Heart left ventricle (tissue), 16 donors: ENCODE measurements around the gene PPP6C. TPM values are rescaled to one million over a fixed set of nuclear protein-coding genes. Genes with fewer than 3 reads are reported as not detected.
"Not testable (repeated sequence)": the region's sequence is repeated elsewhere in the genome, so short reads cannot be mapped to it uniquely, and the experiment has no call there.

Experiments used
- ATAC-seq, 4 donors: fragments of 200-7000 bp; cut with Tn5 transposase; one replicate each; pipeline ENCODE4 v1.9.1; 2020 to 2022; ENCODE audit warnings: moderate library complexity in 4 of 4, mild to moderate bottlenecking in 3 of 4, moderate number of reproducible peaks in 1 of 4
- DNase-seq, 5 donors: peaks; one replicate each; pipeline ENCODE4 v3.0.0-alpha.2; 2020
- H3K27ac ChIP-seq, 12 donors: fragments of 200-600 bp; sonication (generic) in 4 of 12; one replicate each; pipeline versions ENCODE4 v1.5.0 to v1.8.0; 2016 to 2022; ENCODE audit warnings: mild to moderate bottlenecking in 2 of 12
- H3K27me3 ChIP-seq, 9 donors: fragments of 200-600 bp; sonication (generic) in 2 of 9; one replicate each; pipeline versions ENCODE4 v1.5.1 to v1.8.0; 2016 to 2022; ENCODE audit warnings: mild to moderate bottlenecking in 3 of 9
- H3K36me3 ChIP-seq, 9 donors: fragments of 200-600 bp; sonication (generic) in 2 of 9; one replicate each; pipeline versions ENCODE4 v1.5.0 to v1.8.0; 2018 to 2022; ENCODE audit warnings: mild to moderate bottlenecking in 2 of 9
- H3K4me1 ChIP-seq, 12 donors: fragments of 200-600 bp; sonication (generic) in 4 of 12; one replicate each; pipeline versions ENCODE4 v1.5.0 to v1.8.0; 2016 to 2022; ENCODE audit warnings: mild to moderate bottlenecking in 3 of 12
- H3K4me3 ChIP-seq, 12 donors: fragments of 200-600 bp; sonication (generic) in 4 of 12; one replicate each; pipeline versions ENCODE4 v1.5.0 to v1.8.0; 2017 to 2022; ENCODE audit warnings: mild to moderate bottlenecking in 9 of 12, moderate library complexity in 4 of 12
- H3K9me3 ChIP-seq, 12 donors: fragments of 200-600 bp; sonication (generic) in 4 of 12; one replicate each; pipeline versions ENCODE4 v1.5.0 to v1.8.0; 2016 to 2022; ENCODE audit warnings: mild to moderate bottlenecking in 1 of 12
- POLR2A ChIP-seq, 2 donors: fragments of 450-650 bp; IDR thresholded peaks; one replicate each; pipeline ENCODE4 v1.6.1; 2017; ENCODE audit warnings: antibody characterized with exemption in 2 of 2, mild to moderate bottlenecking in 2 of 2, moderate library complexity in 2 of 2
- WGBS, 4 donors: extraction: QIAGEN DNeasy Blood & Tissue Kit in 2 of 4; methylation state at CpG; one replicate each; pipeline versions ENCODE4 v1.1.5 to v1.1.7; 2013 to 2018; 5-methylcytosine and 5-hydroxymethylcytosine counted together
- intact Hi-C, 10 donors: fragments of 100-400 bp; cut with DNase I; formaldehyde crosslinking; loops; one replicate each; pipeline versions ENCODE4 v1.11.1 to v1.14.2; 2022
- polyA plus RNA-seq, 2 donors: library from polyadenylated mRNA; stranded (reverse); fragments of 200-250 nt; gene quantifications; one replicate each; pipeline ENCODE4 v1.2.3, GENCODE V29; 2013
- total RNA-seq, 9 donors: library from RNA; depleted of rRNA in 2 of 9; stranded (reverse); fragments of >200 nt in 2 of 9; fragmentation: NEBNext Ultra II Directional in 3 of 9; extraction: Animal tissue kit (Norgen Biotek cat#: 25700) in 3 of 9; gene quantifications; one replicate each; pipeline versions ENCODE4 v1.1.0 to v1.2.4, GENCODE V29; 2016 to 2023
- TF ChIP-seq, protein P1 (sequence below), 12 donors: fragments of 200-600 bp; sonication (generic) in 4 of 12; IDR thresholded peaks; one replicate each; pipeline versions ENCODE4 v1.5.0 to v1.8.0; 2018 to 2022; ENCODE audit warnings: antibody characterized with exemption in 12 of 12, mild to moderate bottlenecking in 5 of 12
- donor health status: ischemic (EF 13 %, LVEDD 7.1; RV severe dilation, severe dysfunction).
- donor health status: healthy with polysubstance abuse.
- donor health status: DM: no; HTN: yes; CAD: no.
- donor health status: DM: no; HTN: no; CAD: no.
- donor health status: ischemic (EF 25% LVEDD 6.9; RV normal size, moderate dysfunction).
- donor health status: ischemic (EF 25% LVEDD 5.7; RV mildly dilated, moderate dysfunction).
- donor health status: healthy.
- donor health status: DM: yes; HTN: yes; CAD: no.
- donor health status: ischemic (EF 35%, LVEDD 5.7; RV mildly dilated, moderate dysfunction).
- donor health status: nonischemic (EF 11% LVEDD 7.7; RV severe dilation, severe dysfunction).
- donor health status: DM: yes; HTN: yes; CAD: no.
- donor health status: PGD.
- donor health status: ischemic (EF 29% LVEDD 5.4; RV normal size, mild dysfunction).
- donor health status: nonischemic (EF 23%, LVEDD 6.1; RV moderate dilation, normal function).

The PPP6C gene
- total and polyA plus RNA-seq, 11 donors, result 12.0 to 40.7 (median 35.3) TPM

DNA sequence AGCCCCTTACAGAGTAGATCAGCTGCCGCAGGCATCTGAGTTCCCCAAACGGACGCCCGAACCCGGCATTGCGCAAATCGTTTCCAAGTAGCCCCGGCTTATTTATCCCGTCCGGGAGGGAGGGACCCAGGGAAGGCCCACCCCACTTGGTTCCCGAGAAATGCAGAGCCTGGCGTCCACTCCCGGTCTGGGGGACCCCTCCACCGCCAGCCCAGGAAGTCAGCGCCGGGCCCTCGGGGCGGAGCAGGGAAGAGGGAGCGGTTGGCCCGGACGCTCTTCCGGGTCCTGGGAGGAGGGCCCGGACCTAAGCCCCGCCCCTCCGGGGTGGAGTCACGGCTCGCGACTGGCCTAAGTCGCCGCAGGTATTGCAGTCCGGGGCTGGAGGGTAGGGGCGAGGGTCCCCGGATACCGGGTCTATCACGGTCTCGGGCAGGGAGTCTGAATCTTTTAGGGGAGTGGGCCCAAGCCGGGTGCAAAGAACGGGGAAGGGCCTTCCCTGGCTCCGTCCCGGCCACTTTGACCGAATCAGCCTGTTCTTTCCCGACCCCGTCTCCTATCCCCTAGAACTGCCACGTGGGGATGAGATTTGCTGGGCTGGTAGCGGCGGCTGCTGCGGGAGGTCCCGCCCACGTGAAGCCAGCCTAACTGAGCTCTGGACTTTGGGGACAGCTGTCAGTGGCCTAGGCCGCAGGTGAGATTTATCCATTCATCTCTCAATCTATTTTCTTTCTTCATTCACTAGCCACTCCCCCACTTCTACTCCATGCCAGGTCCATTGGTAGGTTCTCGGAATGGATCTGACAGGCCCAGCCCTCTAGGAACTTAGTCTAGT is 10.8 kb upstream of the PPP6C start, which contains the start of gene RABEPK:
TSS of gene RABEPK (plus strand) at position 327 of the 832 bp plus-strand sequence. CDS start 2,472 bp downstream, outside the sequence.
- peaks cover 0 to 29% (median 25%) of the 10 kb centered on the region in 9 donors for H3K36me3 ChIP-seq
- 1% methylated on average over 26 to 51 of the region's 51 CpGs for WGBS, 4 donors
- DNase-seq (peak; percentile 93 to 95 (median 95)), ATAC-seq (peak; percentile 99 to 100 (median 100))
- intact Hi-C loops, result loop anchor here in 5 of 10 donors (1.0 to 5.0 kb wide), 3 partner anchors 37 to 328 kb away; partner anchors contain the start of gene HSPA5 (in 1 of the 5)
- H3K4me3 ChIP-seq, result peak within 1 kb of the TSS; percentile 52 to 97 (median 77)
- H3K4me1 ChIP-seq, result peaks cover 0 to 15% (median 3%) of the 10 kb centered on the region in 12 donors
- no peaks in the 10 kb centered on the region for H3K27me3 ChIP-seq
- TF ChIP-seq, protein P1, sequence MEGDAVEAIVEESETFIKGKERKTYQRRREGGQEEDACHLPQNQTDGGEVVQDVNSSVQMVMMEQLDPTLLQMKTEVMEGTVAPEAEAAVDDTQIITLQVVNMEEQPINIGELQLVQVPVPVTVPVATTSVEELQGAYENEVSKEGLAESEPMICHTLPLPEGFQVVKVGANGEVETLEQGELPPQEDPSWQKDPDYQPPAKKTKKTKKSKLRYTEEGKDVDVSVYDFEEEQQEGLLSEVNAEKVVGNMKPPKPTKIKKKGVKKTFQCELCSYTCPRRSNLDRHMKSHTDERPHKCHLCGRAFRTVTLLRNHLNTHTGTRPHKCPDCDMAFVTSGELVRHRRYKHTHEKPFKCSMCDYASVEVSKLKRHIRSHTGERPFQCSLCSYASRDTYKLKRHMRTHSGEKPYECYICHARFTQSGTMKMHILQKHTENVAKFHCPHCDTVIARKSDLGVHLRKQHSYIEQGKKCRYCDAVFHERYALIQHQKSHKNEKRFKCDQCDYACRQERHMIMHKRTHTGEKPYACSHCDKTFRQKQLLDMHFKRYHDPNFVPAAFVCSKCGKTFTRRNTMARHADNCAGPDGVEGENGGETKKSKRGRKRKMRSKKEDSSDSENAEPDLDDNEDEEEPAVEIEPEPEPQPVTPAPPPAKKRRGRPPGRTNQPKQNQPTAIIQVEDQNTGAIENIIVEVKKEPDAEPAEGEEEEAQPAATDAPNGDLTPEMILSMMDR (IDR thresholded peaks at IDR 0.05), result no peak
- peak; percentile 34 to 92 for TF ChIP-seq POLR2A (IDR thresholded peaks at IDR 0.05)
- no peaks in the 10 kb centered on the region for H3K9me3 ChIP-seq
- H3K27ac ChIP-seq, result peak within 1 kb of the TSS; percentile 7 to 96 (median 88)

DNA sequence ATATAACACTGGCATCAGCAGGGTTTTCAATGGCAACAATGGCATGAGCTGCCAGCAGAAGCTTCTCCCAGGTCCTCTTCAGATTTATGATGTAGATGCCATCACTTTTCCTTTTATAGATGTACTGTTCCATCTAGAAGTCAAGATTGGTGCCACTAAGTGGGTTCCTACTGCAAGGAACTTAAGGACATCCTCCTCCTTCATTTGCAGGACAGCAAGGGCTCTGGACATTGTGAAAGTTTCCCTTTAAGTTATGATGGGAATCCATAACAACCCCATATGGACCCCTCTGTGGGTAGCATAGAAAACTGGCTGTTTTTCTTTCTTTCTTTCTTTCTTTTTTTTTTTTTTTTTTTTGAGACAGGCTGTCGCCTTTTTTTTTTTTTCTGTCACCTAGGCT is 6.0 kb upstream of the PPP6C start:
- not testable (repeated sequence) for H3K27me3 ChIP-seq, H3K36me3 ChIP-seq, ATAC-seq, DNase-seq, H3K27ac ChIP-seq, H3K9me3 ChIP-seq, H3K4me3 ChIP-seq
- intact Hi-C loops, result loop anchor here in 1 of 10 donors (10.0 kb wide), 1 partner anchor 331 kb away; the partner anchor contains the start of genes ARPC5L and RPL35
- 76 to 83% (median 80%) methylated on average over 1 of the region's 1 CpG; no CpG with 5 or more reads in 1 of the 4 donors for WGBS, 4 donors
- H3K4me1 ChIP-seq, result peaks cover 0 to 13% (median 6%) of the 10 kb centered on the region in 12 donors

DNA sequence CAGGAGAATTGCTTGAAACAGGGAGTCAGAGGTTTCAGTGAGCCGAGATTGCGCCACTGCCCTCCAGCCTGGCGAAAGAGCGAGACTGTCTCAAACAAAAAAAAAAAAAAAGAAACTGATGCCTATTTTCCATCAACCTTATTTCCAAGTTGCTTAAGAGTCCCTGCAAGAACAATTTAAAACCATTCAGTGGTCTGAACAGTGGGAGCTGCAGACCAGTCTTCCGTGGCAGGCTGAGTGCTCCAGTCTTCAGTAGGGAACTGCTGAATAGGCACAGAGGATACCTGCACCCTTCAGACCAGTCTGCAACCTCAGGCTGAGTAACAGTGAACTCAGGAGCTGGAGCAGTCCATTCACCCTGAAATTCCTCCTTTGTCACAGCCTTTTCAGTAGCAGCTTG is 4.9 kb upstream of the PPP6C start:
- Histone ChIP-seq H3K27ac (peak overlapping the region in 1 of 12 donors; percentile 13), H3K4me1 (peaks cover 0 to 14% (median 10%) of the 10 kb centered on the region in 12 donors)
- not testable (repeated sequence) for H3K36me3 ChIP-seq, H3K27me3 ChIP-seq, DNase-seq, H3K9me3 ChIP-seq, ATAC-seq, H3K4me3 ChIP-seq
- intact Hi-C loops, result loop anchor here in 1 of 10 donors (10.0 kb wide), 1 partner anchor 330 kb away; the partner anchor contains the start of genes ARPC5L and RPL35
- 92 to 95% (median 94%) methylated on average over 5 of the region's 5 CpGs for WGBS, 4 donors

DNA sequence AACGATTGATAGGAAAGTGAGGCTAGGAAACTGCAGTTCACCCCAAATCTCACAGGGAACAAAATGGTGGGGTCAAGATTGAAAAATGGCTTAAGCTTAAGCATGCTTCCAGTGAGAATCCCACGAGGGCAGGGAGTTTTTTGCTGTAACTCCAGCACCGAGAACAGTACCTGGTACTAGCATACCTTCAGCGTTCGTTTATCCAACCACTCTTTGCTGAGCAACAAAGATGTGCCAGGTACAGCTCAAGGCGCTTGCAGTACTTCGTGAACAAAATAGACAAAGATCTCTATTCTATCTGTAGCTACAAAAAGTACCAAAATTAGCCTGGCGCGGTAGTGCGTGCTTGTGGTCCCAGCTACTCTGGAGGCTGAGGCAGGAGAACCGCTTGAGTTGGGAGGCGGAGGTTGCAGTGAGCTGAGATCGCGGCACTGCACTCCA is 778 bp upstream of the PPP6C start:
- ATAC-seq, result no peak
- peak overlapping the region; percentile 37 to 100 (median 99) for H3K4me3 ChIP-seq
- H3K36me3 ChIP-seq, result no peaks in the 10 kb centered on the region
- no peaks in the 10 kb centered on the region for H3K27me3 ChIP-seq
- 52 to 63% (median 59%) methylated on average over 14 of the region's 14 CpGs for WGBS, 4 donors
- TF ChIP-seq POLR2A (IDR thresholded peaks at IDR 0.05), result no peak
- TF ChIP-seq, protein P1 (IDR thresholded peaks at IDR 0.05), result no peak
- no peaks in the 10 kb centered on the region for H3K9me3 ChIP-seq
- peak overlapping the region; percentile 71 to 97 (median 93) for H3K27ac ChIP-seq
- intact Hi-C loops, result loop anchor here in 1 of 10 donors (10.0 kb wide), 1 partner anchor 326 kb away; the partner anchor contains the start of genes ARPC5L and RPL35
- H3K4me1 ChIP-seq, result peaks cover 0 to 46% (median 34%) of the 10 kb centered on the region in 12 donors
- DNase-seq, result no peak

DNA sequence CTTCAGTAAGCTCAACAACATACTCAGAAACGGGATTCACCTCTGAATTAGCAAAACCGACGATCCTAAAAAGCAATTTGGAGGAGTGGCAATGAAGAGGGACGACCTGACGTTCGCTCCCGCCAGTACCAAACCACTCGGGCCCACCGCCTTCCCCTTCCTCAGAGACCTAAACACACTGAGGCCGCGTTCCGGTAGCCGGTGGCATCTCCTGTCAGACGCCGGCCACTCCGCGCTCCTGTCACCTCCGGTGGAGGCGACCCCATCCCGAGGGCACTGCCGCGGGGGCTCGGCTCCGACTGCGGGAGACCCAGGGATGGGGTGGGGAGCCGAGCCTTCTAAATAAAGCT is 617 bp downstream of the PPP6C start:
- peak in 2 of 5 donors; percentile 31 to 34 for DNase-seq
- ATAC-seq, result peak in 2 of 4 donors; percentile 11 to 23
- Histone ChIP-seq H3K4me1 (peaks cover 0 to 55% (median 39%) of the 10 kb centered on the region in 12 donors), H3K27me3 (no peaks in the 10 kb centered on the region), H3K9me3 (no peaks in the 10 kb centered on the region), H3K36me3 (peaks cover 0 to 5% (median 0%) of the 10 kb centered on the region in 9 donors), H3K27ac (peak overlapping the region; percentile 71 to 97 (median 93)), H3K4me3 (peak overlapping the region; percentile 60 to 100 (median 99))
- 0 to 1% (median 0%) methylated on average over 15 to 26 of the region's 26 CpGs for WGBS, 4 donors
- intact Hi-C loops, result loop anchor here in 3 of 10 donors (2.0 to 5.0 kb wide), 4 partner anchors 46 to 247 kb away; partner anchors contain the start of genes SCAI (in 2 of the 3), GOLGA1 (in 1 of the 3) and HSPA5 (in 1 of the 3)
- TF ChIP-seq, protein P1 (IDR thresholded peaks at IDR 0.05), result no peak
- no peak for TF ChIP-seq POLR2A (IDR thresholded peaks at IDR 0.05)
